Measurements from ENCODE around the gene GDF3.
"Not testable (repeated sequence)": the region's sequence is repeated elsewhere in the genome, so short reads cannot be mapped to it uniquely, and the experiment has no call there.

GDF3 gene

DNA sequence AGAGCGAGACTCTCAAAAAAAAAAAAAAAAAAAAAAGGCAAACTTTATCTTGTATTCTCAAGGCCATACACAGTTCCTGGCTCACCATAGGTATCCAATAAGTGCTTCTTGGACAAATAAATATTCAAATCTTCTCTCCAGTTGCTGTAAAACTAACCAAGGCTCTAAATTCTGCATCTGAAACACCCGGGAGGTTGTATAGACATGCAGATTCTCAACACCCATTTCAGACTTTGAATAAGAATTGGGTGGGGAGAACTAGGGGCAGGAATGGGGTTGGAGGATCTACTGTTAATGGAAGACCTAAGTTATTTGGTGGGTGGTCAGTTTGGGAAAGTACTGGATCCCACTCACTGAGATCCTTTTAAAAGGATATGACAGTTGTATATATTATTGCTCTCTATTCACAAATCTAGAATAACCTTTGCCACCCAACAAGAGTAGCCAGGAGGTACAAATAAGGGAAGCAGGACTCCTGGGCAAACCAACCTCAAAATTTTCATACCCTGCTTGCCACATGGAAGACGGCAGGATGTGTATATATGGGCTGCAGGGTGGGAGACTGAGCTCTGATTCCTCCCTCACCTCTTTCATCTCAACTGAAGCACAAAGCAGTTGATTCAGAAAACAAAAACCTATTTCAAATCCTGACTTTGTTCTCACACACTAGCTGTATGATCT is 879 bp downstream of the GDF3 start:
- no peak overlapping the region for H3K4me3 ChIP-seq
- DNase-seq (ENCODE audit: low spot score): no peak
- TF ChIP-seq, protein P1, sequence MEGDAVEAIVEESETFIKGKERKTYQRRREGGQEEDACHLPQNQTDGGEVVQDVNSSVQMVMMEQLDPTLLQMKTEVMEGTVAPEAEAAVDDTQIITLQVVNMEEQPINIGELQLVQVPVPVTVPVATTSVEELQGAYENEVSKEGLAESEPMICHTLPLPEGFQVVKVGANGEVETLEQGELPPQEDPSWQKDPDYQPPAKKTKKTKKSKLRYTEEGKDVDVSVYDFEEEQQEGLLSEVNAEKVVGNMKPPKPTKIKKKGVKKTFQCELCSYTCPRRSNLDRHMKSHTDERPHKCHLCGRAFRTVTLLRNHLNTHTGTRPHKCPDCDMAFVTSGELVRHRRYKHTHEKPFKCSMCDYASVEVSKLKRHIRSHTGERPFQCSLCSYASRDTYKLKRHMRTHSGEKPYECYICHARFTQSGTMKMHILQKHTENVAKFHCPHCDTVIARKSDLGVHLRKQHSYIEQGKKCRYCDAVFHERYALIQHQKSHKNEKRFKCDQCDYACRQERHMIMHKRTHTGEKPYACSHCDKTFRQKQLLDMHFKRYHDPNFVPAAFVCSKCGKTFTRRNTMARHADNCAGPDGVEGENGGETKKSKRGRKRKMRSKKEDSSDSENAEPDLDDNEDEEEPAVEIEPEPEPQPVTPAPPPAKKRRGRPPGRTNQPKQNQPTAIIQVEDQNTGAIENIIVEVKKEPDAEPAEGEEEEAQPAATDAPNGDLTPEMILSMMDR (IDR thresholded peaks at IDR 0.05): no peak
- H3K27ac ChIP-seq: no peak overlapping the region

GRCh38 chr12:7693793-7694192 is 1.8 kb downstream of the GDF3 start:
- TF ChIP-seq, protein P1 (IDR thresholded peaks at IDR 0.05): no peak
- H3K4me3 ChIP-seq: no peak overlapping the region
- no peak for DNase-seq (ENCODE audit: low spot score)
- H3K27ac ChIP-seq: no peak overlapping the region

DNA sequence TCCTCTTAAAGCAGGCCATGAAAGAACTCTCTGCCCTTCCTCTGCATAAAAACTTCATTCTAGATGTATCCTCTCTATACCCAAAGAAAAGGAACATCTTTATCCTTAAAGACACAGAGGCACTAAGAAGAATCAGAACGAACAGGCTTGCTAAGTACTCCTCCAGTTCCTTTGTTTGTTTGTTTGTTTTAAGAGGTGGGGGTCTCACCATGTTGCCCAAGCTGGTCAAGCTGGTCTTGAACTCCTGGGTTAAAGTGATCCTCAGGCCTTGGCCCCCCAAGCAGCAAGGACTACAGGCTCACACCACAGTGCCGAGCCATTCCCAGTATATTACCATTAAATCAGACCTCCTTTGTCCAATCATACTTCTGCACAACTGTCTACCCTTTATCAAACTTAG is 14.0 kb downstream of the GDF3 start:
- no peak for DNase-seq (ENCODE audit: low spot score)
- TF ChIP-seq, protein P1 (IDR thresholded peaks at IDR 0.05): no peak

DNA sequence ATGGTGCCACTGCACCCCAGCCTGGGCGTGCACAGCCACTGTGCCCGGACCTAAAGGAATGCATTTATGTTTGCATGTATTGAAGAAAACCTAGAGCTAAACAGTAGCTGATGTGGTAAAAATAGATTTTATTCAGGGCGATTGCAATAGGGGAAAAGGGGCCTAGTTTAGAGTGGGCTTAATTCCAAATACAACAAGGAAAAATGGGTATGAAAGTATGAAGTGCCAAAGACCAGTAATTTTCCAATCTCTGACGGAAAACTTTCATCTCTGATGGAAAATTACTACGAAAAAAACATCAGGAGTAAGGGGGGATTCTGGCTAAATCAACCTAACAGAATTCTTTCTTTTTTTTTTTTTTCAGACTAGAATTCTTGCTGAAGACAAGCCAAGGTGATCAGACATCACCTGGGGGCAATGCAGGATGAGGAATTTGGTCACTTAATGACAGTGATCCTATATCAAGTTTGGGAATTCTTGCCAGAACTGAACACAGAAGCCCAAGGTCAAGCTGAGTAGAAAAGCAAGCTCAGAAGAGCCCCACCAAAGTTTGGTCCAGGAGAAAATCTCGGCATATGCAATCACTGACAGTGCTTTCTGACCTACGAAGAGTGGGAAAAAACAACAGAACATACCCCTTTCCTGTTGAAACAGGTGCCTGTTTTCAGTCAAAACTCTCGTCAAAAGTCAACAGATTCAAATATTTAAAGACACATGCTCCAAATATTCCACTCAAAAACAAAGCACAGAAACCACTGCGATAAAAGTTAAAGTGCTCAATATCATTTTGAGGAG is 16.1 kb downstream of the GDF3 start:
- TF ChIP-seq, protein P1 (IDR thresholded peaks at IDR 0.05): no peak
- Histone ChIP-seq H3K27ac (no peak overlapping the region), H3K4me3 (no peak overlapping the region)
- no peak for DNase-seq (ENCODE audit: low spot score)

More for the DNA sequence above, 14.0 kb downstream of the GDF3 start:
- no peak overlapping the region for H3K27ac ChIP-seq
- no peak overlapping the region for H3K4me3 ChIP-seq

GRCh38 chr12:7678744-7679143 is 16.8 kb downstream of the GDF3 start:
- DNase-seq (ENCODE audit: low spot score): no peak
- no peak overlapping the region for H3K27ac ChIP-seq
- TF ChIP-seq, protein P1 (IDR thresholded peaks at IDR 0.05): no peak
- H3K4me3 ChIP-seq: no peak overlapping the region

DNA sequence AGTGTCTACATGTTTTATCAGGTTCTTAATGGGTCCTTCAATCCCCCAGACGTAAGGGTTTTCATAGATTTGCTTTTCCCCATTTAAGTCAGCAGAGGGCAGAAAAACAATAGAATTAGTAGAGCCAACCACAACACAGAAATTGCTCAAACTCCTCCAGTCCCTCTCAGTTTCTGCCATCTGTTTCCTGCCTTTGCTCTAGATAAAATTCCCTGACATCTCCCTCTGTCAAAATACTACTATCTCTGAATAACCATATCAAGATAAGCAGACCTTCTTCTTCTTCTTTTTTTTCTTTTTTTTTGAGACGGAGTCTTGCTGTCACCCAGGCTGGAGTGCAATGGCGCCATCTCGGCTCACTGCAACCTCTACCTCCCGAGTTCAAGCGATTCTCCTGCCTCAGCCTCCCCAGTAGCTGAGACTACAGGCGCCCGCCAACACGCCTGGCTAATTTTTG is 18.1 kb downstream of the GDF3 start:
- H3K4me3 ChIP-seq; H3K27ac ChIP-seq; DNase-seq (ENCODE audit: low spot score): not testable (repeated sequence)

DNA sequence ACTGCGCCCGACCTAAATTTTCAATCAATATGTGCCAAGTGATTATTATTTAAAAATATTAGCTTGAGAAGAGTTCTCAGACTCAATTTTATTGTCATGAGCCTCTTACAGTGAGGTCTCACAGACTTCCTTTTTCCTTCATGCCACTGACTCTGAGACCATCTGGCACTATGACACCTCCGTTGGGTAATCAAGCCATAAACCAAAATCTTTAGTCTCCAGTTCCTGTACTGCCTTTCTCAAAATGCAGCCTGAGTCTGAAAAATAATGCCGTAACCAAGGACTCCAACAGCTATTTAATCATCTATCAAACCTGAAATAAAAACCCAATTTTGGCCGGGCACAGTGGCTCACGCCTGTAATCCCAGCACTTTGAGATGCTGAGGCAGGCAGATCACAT is 20.1 kb downstream of the GDF3 start:
- H3K4me3 ChIP-seq; DNase-seq (ENCODE audit: low spot score); H3K27ac ChIP-seq: not testable (repeated sequence)

GRCh38 chr12:7668171-7668570 is 27.4 kb downstream of the GDF3 start:
- TF ChIP-seq, protein P1 (IDR thresholded peaks at IDR 0.05): no peak
- Histone ChIP-seq H3K27ac (no peak overlapping the region), H3K4me3 (no peak overlapping the region)
- DNase-seq (ENCODE audit: low spot score): no peak
